ENCODE results near the gene RAD51D. TPM values are rescaled to one million over a fixed set of nuclear protein-coding genes. Genes with fewer than 3 reads are reported as not detected.
"Not testable (repeated sequence)": the region's sequence is repeated elsewhere in the genome, so short reads cannot be mapped to it uniquely, and the experiment has no call there.

The RAD51D gene
- polyA plus RNA-seq, 1 experiment, result 14.3 TPM

- ChIA-PET POLR2A (no interaction called here), CTCF (interaction anchor here (1.7 kb wide), 1 partner anchor 8 kb away, joined by 7 read pairs; no protein-coding TSS in a partner anchor)
- Histone ChIP-seq H3K27me3 (ENCODE audit: control insufficient read depth, insufficient read depth, low read length) (no peaks in the 10 kb centered on the region), H3K27ac (ENCODE audit: low read depth, low read length) (peak overlapping the region; percentile 21), H3K9me3 (ENCODE audit: control insufficient read depth, insufficient read depth, low read length) (no peaks in the 10 kb centered on the region), H3K4me3 (ENCODE audit: low read depth, low read length) (no peak overlapping the region)
- DNase-seq (ENCODE audit: low read depth, low spot score), result no peak
- TF ChIP-seq CTCF (IDR thresholded peaks at IDR 0.05; ENCODE audit: low read depth, low read length), result no peak
Observed at GRCh38 chr17:35097776-35098175, 21.9 kb downstream of the RAD51D start.

GRCh38 chr17:35095741-35096140, 23.9 kb downstream of the RAD51D start:
- POLR2A ChIA-PET, result no interaction called here
- Histone ChIP-seq H3K27ac (ENCODE audit: low read depth, low read length) (peak overlapping the region; percentile 47), H3K27me3 (ENCODE audit: control insufficient read depth, insufficient read depth, low read length) (no peaks in the 10 kb centered on the region), H3K4me3 (ENCODE audit: low read depth, low read length) (no peak overlapping the region), H3K9me3 (ENCODE audit: control insufficient read depth, insufficient read depth, low read length) (no peaks in the 10 kb centered on the region)
- TF ChIP-seq CTCF (IDR thresholded peaks at IDR 0.05; ENCODE audit: low read depth, low read length), result no peak
- CTCF ChIA-PET, result no interaction called here
- DNase-seq (ENCODE audit: low read depth, low spot score), result no peak

- no peaks in the 10 kb centered on the region for H3K27me3 ChIP-seq (ENCODE audit: control insufficient read depth, insufficient read depth, low read length)
- POLR2A ChIA-PET, result interaction anchor here (1.0 kb wide), 1 partner anchor 23 kb away, joined by 3 read pairs; no protein-coding TSS in a partner anchor
- TF ChIP-seq CTCF (IDR thresholded peaks at IDR 0.05; ENCODE audit: low read depth, low read length), result no peak
- H3K27ac ChIP-seq (ENCODE audit: low read depth, low read length), result peak overlapping the region; percentile 47
- CTCF ChIA-PET, result interaction anchor here (1.1 kb wide), 1 partner anchor 25 kb away, joined by 5 read pairs; the partner anchor contains the start of gene RAD51D
- peak; percentile 60 for DNase-seq (ENCODE audit: low read depth, low spot score)
- H3K4me3 ChIP-seq (ENCODE audit: low read depth, low read length), result no peak overlapping the region
- H3K9me3 ChIP-seq (ENCODE audit: control insufficient read depth, insufficient read depth, low read length), result no peaks in the 10 kb centered on the region
Observed at GRCh38 chr17:35094902-35095301, 24.8 kb downstream of the RAD51D start.

DNA sequence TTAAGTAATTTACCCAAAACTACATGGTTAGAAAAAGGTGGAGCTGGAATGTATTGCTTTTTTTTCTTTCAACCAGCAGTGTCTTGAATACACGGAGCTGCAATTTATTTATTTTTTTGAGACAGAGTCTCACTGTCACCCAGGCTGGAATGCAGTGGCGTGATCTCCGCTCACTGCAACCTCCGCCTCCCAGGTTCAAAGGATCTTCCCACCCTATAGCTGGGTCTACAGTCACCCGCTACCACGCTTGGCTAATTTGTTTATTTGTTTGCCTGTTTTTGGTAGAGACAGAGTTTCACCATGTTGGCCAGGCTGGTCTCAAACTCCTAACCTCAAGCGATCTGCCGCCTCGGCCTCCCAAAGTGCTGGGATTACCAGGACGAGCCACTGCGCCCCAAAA, 29.0 kb downstream of the RAD51D start:
- H3K27me3 ChIP-seq (ENCODE audit: control insufficient read depth, insufficient read depth, low read length); H3K9me3 ChIP-seq (ENCODE audit: control insufficient read depth, insufficient read depth, low read length); DNase-seq (ENCODE audit: low read depth, low spot score); POLR2A ChIA-PET; H3K27ac ChIP-seq (ENCODE audit: low read depth, low read length); H3K4me3 ChIP-seq (ENCODE audit: low read depth, low read length): not testable (repeated sequence)
- CTCF ChIA-PET, result interaction anchor here (0.6 to 2.8 kb wide), 9 partner anchors 11 to 113 kb away, joined by 3 to 28 read pairs (median 11); partner anchors contain the start of gene RFFL

DNA sequence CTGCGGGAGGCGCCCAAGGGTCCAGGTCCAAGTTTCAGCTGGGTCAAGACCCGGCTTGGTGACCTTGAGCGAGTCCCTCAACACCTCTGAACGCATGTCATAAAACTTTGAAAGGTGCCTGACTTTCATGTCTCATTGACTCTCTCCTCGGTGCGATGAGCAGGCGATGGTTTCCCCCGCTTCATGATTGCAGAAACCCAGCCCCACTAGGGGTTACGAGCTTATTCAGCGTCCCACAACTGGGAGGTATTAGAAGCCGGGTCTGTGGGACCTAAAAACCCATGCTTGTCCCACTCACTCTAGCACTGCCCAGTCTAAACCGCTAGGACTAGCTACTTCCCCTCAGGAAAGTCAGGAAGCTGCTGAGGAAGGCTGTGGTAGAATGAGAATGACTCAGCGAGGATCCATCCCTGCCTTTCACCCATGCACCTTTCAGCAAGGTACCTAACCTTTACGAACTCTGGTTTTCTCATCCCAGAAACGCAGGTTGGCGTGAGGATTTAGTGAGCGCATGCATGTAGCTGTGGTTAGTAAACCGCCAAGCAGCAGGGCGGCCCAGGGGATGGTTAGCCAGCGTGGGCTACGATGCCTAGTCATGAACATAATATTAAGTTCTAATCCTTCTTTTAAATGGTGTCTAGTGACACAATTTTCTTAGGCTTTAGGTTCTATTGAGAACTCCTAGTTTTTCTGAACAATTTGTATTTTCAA, 29.9 kb downstream of the RAD51D start:
- Histone ChIP-seq H3K27me3 (ENCODE audit: control insufficient read depth, insufficient read depth, low read length) (no peaks in the 10 kb centered on the region), H3K4me3 (ENCODE audit: low read depth, low read length) (peak overlapping the region; percentile 41), H3K27ac (ENCODE audit: low read depth, low read length) (peak overlapping the region; percentile 31), H3K9me3 (ENCODE audit: control insufficient read depth, insufficient read depth, low read length) (no peaks in the 10 kb centered on the region)
- no peak for DNase-seq (ENCODE audit: low read depth, low spot score)
- ChIA-PET POLR2A (interaction anchor here (0.5 to 1.4 kb wide), 5 partner anchors 14 to 67 kb away, joined by 3 to 5 read pairs (median 4); partner anchors contain the start of gene RFFL), CTCF (interaction anchor here (0.6 to 2.8 kb wide), 35 partner anchors 8 to 512 kb away, joined by 3 to 28 read pairs (median 7); partner anchors contain the start of genes CCT6B, RAD51D, RFFL and ZNF830)
- no peak for TF ChIP-seq CTCF (IDR thresholded peaks at IDR 0.05; ENCODE audit: low read depth, low read length)
